ENCODE data around the gene TIMP4.

- TF ChIP-seq POLR2AphosphoS5 (IDR thresholded peaks at IDR 0.05) (no peak), POLR2A (IDR thresholded peaks at IDR 0.05) (no peak)
- TF ChIP-seq, protein P1, sequence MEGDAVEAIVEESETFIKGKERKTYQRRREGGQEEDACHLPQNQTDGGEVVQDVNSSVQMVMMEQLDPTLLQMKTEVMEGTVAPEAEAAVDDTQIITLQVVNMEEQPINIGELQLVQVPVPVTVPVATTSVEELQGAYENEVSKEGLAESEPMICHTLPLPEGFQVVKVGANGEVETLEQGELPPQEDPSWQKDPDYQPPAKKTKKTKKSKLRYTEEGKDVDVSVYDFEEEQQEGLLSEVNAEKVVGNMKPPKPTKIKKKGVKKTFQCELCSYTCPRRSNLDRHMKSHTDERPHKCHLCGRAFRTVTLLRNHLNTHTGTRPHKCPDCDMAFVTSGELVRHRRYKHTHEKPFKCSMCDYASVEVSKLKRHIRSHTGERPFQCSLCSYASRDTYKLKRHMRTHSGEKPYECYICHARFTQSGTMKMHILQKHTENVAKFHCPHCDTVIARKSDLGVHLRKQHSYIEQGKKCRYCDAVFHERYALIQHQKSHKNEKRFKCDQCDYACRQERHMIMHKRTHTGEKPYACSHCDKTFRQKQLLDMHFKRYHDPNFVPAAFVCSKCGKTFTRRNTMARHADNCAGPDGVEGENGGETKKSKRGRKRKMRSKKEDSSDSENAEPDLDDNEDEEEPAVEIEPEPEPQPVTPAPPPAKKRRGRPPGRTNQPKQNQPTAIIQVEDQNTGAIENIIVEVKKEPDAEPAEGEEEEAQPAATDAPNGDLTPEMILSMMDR (IDR thresholded peaks at IDR 0.05 in 8 of 11, conservative IDR thresholded peaks at IDR 0.05 in 3 of 11) = no peak
These were observed 16.2 kb downstream of the TIMP4 start for GRCh38 chr3:12142476-12142875.

All from spleen (tissue), 7 donors.